ENCODE measurements around the gene VCX3A.
"Not testable (repeated sequence)": the region's sequence is repeated elsewhere in the genome, so short reads cannot be mapped to it uniquely, and the experiment has no call there.

The VCX3A gene

DNA sequence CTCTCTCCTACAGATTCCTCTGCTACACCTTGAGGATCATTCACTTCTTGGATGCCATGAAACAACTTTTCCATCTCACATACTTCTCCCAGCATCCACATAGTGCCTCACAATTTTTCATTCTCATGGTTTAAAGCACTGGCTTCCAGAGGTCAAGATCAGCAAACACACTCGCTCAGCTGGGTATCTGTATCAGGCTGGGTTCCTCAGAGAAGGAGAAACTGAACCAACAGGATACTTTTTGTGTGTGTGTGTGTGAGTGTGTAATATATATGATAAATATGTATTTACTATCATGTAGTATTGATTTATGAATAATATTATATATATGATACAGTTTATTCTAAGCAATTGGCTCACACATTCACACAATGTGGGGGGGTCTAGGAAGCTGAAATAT is at the start of gene VCX3A:
Gene VCX3A (minus strand): TSS at position 101 of the 400 bp plus-strand sequence. CDS start 621 bp downstream, outside the sequence.
- H3K27me3 ChIP-seq (ENCODE audit: control insufficient read depth, insufficient read depth, low read length); H3K9me3 ChIP-seq (ENCODE audit: control insufficient read depth, insufficient read depth, low read depth, low read length); H3K36me3 ChIP-seq (ENCODE audit: control insufficient read depth, insufficient read depth, low read length); H3K27ac ChIP-seq (ENCODE audit: low read depth, low read length); H3K9ac ChIP-seq (ENCODE audit: low read length); H3K4me3 ChIP-seq (ENCODE audit: low read depth, low read length); H3K4me1 ChIP-seq (ENCODE audit: control insufficient read depth, insufficient read depth, low read length): not testable (repeated sequence)

DNA sequence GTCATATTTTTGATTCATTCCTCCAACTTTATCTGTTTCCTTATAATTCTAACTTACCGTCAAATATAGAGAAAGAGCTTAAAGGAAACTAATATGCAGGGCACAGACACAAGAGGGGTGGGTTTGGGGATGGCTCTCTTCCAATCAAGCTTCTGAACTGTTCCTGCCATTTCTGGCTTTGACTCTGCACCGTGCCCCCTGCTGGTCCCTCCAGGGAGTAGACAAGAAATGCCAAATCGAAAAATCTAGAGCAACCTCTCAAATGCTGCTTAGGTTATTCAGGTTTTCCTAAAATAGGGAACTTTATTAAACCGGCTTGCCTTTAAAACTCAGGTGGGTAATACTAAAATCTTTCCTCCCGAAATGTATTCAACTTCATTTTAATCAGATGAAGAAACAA is 39.8 kb upstream of the VCX3A start:
- Histone ChIP-seq H3K4me1 (ENCODE audit: control insufficient read depth, insufficient read depth, low read length) (no peaks in the 10 kb centered on the region), H3K9me3 (ENCODE audit: control insufficient read depth, insufficient read depth, low read depth, low read length) (no peaks in the 10 kb centered on the region), H3K4me3 (ENCODE audit: low read depth, low read length) (no peak overlapping the region), H3K36me3 (ENCODE audit: control insufficient read depth, insufficient read depth, low read length) (no peaks in the 10 kb centered on the region), H3K27me3 (ENCODE audit: control insufficient read depth, insufficient read depth, low read length) (no peaks in the 10 kb centered on the region), H3K27ac (ENCODE audit: low read depth, low read length) (no peak overlapping the region), H3K9ac (ENCODE audit: low read length) (no peak overlapping the region)

DNA sequence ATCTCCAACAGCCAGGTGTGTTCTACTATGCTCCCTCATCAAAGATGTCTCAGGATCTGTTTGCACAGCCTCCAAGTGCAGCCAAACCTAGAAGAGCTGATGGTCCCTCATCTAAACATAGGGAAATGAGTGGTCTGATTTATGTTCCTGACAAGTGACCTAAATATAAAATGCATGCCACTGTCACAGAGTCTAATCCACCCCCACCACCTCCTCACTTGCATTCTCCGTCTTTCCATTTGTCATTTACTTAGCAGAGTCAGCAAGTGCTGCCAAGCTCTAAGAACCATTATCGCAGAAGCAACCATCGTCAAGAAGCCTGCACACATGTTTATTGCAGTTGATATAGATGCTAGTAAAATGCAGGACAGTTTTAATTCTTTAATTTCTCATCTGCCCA is 33.1 kb upstream of the VCX3A start:
- no peaks in the 10 kb centered on the region for H3K9me3 ChIP-seq (ENCODE audit: control insufficient read depth, insufficient read depth, low read depth, low read length)
- no peaks in the 10 kb centered on the region for H3K27me3 ChIP-seq (ENCODE audit: control insufficient read depth, insufficient read depth, low read length)
- H3K9ac ChIP-seq (ENCODE audit: low read length), result no peak overlapping the region
- no peak overlapping the region for H3K4me3 ChIP-seq (ENCODE audit: low read depth, low read length)
- H3K36me3 ChIP-seq (ENCODE audit: control insufficient read depth, insufficient read depth, low read length), result no peaks in the 10 kb centered on the region
- H3K4me1 ChIP-seq (ENCODE audit: control insufficient read depth, insufficient read depth, low read length), result no peaks in the 10 kb centered on the region
- no peak overlapping the region for H3K27ac ChIP-seq (ENCODE audit: low read depth, low read length)

GRCh38 chrX:6558979-6559378 is 24.1 kb upstream of the VCX3A start:
- Histone ChIP-seq H3K36me3 (ENCODE audit: control insufficient read depth, insufficient read depth, low read length) (no peaks in the 10 kb centered on the region), H3K9me3 (ENCODE audit: control insufficient read depth, insufficient read depth, low read depth, low read length) (peaks cover 6% of the 10 kb centered on the region; the same call in 1 of the 2 replicates), H3K27ac (ENCODE audit: low read depth, low read length) (no peak overlapping the region), H3K4me1 (ENCODE audit: control insufficient read depth, insufficient read depth, low read length) (no peaks in the 10 kb centered on the region), H3K27me3 (ENCODE audit: control insufficient read depth, insufficient read depth, low read length) (no peaks in the 10 kb centered on the region), H3K9ac (ENCODE audit: low read length) (no peak overlapping the region), H3K4me3 (ENCODE audit: low read depth, low read length) (no peak overlapping the region)

- Histone ChIP-seq H3K4me3 (ENCODE audit: low read depth, low read length) (no peak overlapping the region), H3K4me1 (ENCODE audit: control insufficient read depth, insufficient read depth, low read length) (no peaks in the 10 kb centered on the region), H3K9ac (ENCODE audit: low read length) (no peak overlapping the region), H3K9me3 (ENCODE audit: control insufficient read depth, insufficient read depth, low read depth, low read length) (peaks cover 6% of the 10 kb centered on the region; the same call in 1 of the 2 replicates), H3K27ac (ENCODE audit: low read depth, low read length) (no peak overlapping the region), H3K36me3 (ENCODE audit: control insufficient read depth, insufficient read depth, low read length) (no peaks in the 10 kb centered on the region), H3K27me3 (ENCODE audit: control insufficient read depth, insufficient read depth, low read length) (no peaks in the 10 kb centered on the region)
These were observed 22.8 kb upstream of the VCX3A start for GRCh38 chrX:6557690-6558089.

DNA sequence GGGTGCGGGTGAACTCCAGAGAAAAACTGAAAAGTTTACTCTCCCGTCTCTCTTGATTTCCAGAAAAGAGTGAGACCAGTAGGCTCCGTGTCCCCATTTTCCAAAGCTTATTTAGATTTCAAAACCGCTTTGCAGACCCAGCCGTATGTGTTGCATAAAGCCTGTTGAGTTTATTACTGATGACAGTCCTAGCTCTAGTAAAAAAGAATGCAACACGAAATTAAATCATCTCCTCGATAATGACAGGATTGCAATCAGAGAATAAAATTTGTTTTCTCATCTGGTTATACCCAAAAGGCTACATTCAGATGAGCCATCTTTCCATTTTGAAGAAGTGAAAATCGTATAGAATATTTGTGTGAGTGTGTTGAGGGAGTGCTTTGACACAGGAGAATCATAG is 16.1 kb upstream of the VCX3A start:
- Histone ChIP-seq H3K9ac (ENCODE audit: low read length) (no peak overlapping the region), H3K4me3 (ENCODE audit: low read depth, low read length) (no peak overlapping the region), H3K27ac (ENCODE audit: low read depth, low read length) (no peak overlapping the region), H3K4me1 (ENCODE audit: control insufficient read depth, insufficient read depth, low read length) (no peaks in the 10 kb centered on the region), H3K36me3 (ENCODE audit: control insufficient read depth, insufficient read depth, low read length) (no peaks in the 10 kb centered on the region), H3K9me3 (ENCODE audit: control insufficient read depth, insufficient read depth, low read depth, low read length) (peaks cover 12% of the 10 kb centered on the region), H3K27me3 (ENCODE audit: control insufficient read depth, insufficient read depth, low read length) (no peaks in the 10 kb centered on the region)

- no peaks in the 10 kb centered on the region for H3K4me1 ChIP-seq (ENCODE audit: control insufficient read depth, insufficient read depth, low read length)
- H3K36me3 ChIP-seq (ENCODE audit: control insufficient read depth, insufficient read depth, low read length), result no peaks in the 10 kb centered on the region
These were observed 10.8 kb upstream of the VCX3A start for GRCh38 chrX:6545712-6546111.

DNA sequence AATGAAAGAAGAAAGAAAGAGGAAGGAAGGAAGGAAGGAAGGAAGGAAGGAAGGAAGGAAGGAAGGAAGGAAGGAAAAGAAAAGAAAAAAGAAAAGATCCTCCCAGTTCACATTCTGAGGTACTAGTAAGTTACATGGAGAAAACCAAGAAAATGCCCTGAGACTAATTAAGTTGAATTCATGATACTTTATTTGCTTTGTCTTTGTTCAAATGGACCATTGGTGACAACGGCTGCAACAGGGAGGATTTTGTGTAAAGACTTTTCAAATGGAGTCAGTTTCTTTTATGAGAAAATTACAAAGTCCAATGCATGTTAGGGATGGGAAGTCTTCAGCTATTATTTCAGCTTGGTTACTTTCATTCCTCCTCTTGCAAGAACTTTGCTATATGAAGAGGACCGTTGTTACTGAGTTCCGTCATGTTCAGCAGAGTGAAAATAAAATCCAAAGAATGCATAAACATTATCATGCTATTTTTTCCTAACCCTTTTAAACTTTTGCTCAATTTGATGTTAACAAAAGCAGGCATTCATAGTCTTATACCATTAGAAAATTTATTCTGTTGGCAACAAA is 8.3 kb downstream of the VCX3A start:
- Histone ChIP-seq H3K27ac (ENCODE audit: low read depth, low read length) (no peak overlapping the region), H3K9me3 (ENCODE audit: control insufficient read depth, insufficient read depth, low read depth, low read length) (0 out of 2 replicates have a peak, but pooled peaks cover 2% of the 10 kb centered on the region), H3K27me3 (ENCODE audit: control insufficient read depth, insufficient read depth, low read length) (no peaks in the 10 kb centered on the region), H3K4me3 (ENCODE audit: low read depth, low read length) (no peak overlapping the region), H3K36me3 (ENCODE audit: control insufficient read depth, insufficient read depth, low read length) (no peaks in the 10 kb centered on the region), H3K9ac (ENCODE audit: low read length) (no peak overlapping the region), H3K4me1 (ENCODE audit: control insufficient read depth, insufficient read depth, low read length) (peaks cover 4% of the 10 kb centered on the region; the same call in 1 of the 2 replicates)

More at GRCh38 chrX:6545712-6546111, 10.8 kb upstream of the VCX3A start:
- Histone ChIP-seq H3K4me3 (ENCODE audit: low read depth, low read length) (no peak overlapping the region), H3K27ac (ENCODE audit: low read depth, low read length) (no peak overlapping the region), H3K9me3 (ENCODE audit: control insufficient read depth, insufficient read depth, low read depth, low read length) (peaks cover 6% of the 10 kb centered on the region), H3K9ac (ENCODE audit: low read length) (no peak overlapping the region), H3K27me3 (ENCODE audit: control insufficient read depth, insufficient read depth, low read length) (no peaks in the 10 kb centered on the region)

DNA sequence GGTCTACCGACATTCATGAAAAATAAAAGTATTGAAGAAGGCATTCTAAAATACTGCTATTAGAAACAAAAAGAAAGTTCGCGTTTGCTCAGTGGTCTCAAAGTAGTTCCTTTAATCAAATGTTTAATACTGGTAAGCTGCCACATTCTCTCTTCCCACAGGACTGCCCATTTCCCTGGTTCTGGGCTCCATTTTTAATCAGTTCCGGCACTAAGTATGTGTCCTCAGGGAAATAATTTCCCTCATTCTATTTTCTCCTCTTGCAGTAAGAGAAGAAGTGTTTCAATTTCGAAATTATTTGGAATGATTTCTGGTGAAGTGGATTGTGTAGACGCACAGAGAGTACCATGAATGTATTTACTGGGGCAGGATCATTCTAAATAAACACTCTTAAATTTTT is 17.5 kb downstream of the VCX3A start:
- Histone ChIP-seq H3K9ac (ENCODE audit: low read length) (no peak overlapping the region), H3K9me3 (ENCODE audit: control insufficient read depth, insufficient read depth, low read depth, low read length) (0 out of 2 replicates have a peak, but pooled peaks cover 2% of the 10 kb centered on the region), H3K4me1 (ENCODE audit: control insufficient read depth, insufficient read depth, low read length) (no peaks in the 10 kb centered on the region), H3K36me3 (ENCODE audit: control insufficient read depth, insufficient read depth, low read length) (no peaks in the 10 kb centered on the region), H3K27me3 (ENCODE audit: control insufficient read depth, insufficient read depth, low read length) (no peaks in the 10 kb centered on the region), H3K4me3 (ENCODE audit: low read depth, low read length) (no peak overlapping the region), H3K27ac (ENCODE audit: low read depth, low read length) (no peak overlapping the region)

GRCh38 chrX:6506444-6506843 is 28.5 kb downstream of the VCX3A start:
- Histone ChIP-seq H3K36me3 (ENCODE audit: control insufficient read depth, insufficient read depth, low read length) (no peaks in the 10 kb centered on the region), H3K9ac (ENCODE audit: low read length) (no peak overlapping the region), H3K4me1 (ENCODE audit: control insufficient read depth, insufficient read depth, low read length) (peaks cover 6% of the 10 kb centered on the region; the same call in 1 of the 2 replicates), H3K27me3 (ENCODE audit: control insufficient read depth, insufficient read depth, low read length) (no peaks in the 10 kb centered on the region), H3K27ac (ENCODE audit: low read depth, low read length) (no peak overlapping the region), H3K4me3 (ENCODE audit: low read depth, low read length) (no peak overlapping the region), H3K9me3 (ENCODE audit: control insufficient read depth, insufficient read depth, low read depth, low read length) (peaks cover 6% of the 10 kb centered on the region; the same call in 1 of the 2 replicates)

DNA sequence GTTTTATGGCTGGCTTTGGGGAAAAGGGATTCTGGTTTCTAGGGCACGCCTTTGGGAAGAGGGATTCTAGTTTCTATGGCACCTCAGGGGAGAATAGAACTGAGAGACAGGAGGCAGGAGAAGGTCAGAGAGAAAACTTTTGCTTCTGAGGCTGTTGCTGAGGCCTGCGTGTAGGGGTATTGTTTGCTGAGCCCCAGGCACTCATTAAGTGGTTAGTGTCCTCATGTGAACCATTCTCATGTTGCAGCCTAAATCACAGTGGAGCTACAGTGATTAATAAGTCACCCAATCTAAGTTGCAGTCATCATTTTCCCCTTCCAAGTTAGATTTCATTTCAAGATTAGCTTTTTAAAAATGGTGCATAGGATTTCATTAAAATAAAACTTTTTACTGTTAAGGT is 29.0 kb downstream of the VCX3A start:
- Histone ChIP-seq H3K4me1 (ENCODE audit: control insufficient read depth, insufficient read depth, low read length) (peaks cover 6% of the 10 kb centered on the region; the same call in 1 of the 2 replicates), H3K9me3 (ENCODE audit: control insufficient read depth, insufficient read depth, low read depth, low read length) (peaks cover 6% of the 10 kb centered on the region; the same call in 1 of the 2 replicates), H3K9ac (ENCODE audit: low read length) (no peak overlapping the region), H3K27ac (ENCODE audit: low read depth, low read length) (no peak overlapping the region), H3K4me3 (ENCODE audit: low read depth, low read length) (no peak overlapping the region), H3K27me3 (ENCODE audit: control insufficient read depth, insufficient read depth, low read length) (no peaks in the 10 kb centered on the region), H3K36me3 (ENCODE audit: control insufficient read depth, insufficient read depth, low read length) (no peaks in the 10 kb centered on the region)

All from HUES6 (cell line).